ENCODE data around the gene CMKLR1.

The CMKLR1 gene

GRCh38 chr12:108360487-108360886 lies 21.4 kb upstream of the CMKLR1 start:
- DNase-seq: no peak

GRCh38 chr12:108360057-108360456 lies 20.9 kb upstream of the CMKLR1 start:
- DNase-seq: no peak

- DNase-seq: no peak
These were observed 19.5 kb upstream of the CMKLR1 start for GRCh38 chr12:108358580-108358965.

- no peak for DNase-seq
These were observed 18.9 kb upstream of the CMKLR1 start for GRCh38 chr12:108357834-108358579.

GRCh38 chr12:108356835-108357806 lies 18.0 kb upstream of the CMKLR1 start:
- DNase-seq: no peak

GRCh38 chr12:108355069-108355468 lies 16.0 kb upstream of the CMKLR1 start:
- DNase-seq: no peak

GRCh38 chr12:108352591-108352990 lies 13.5 kb upstream of the CMKLR1 start:
- no peak for DNase-seq

GRCh38 chr12:108350511-108350910 lies 11.4 kb upstream of the CMKLR1 start:
- DNase-seq: no peak

- DNase-seq: no peak
These were observed 10.2 kb upstream of the CMKLR1 start for GRCh38 chr12:108349278-108349688.

- no peak for DNase-seq
These were observed 9.7 kb upstream of the CMKLR1 start for GRCh38 chr12:108348842-108349241.

GRCh38 chr12:108346727-108347710 lies 7.9 kb upstream of the CMKLR1 start:
- DNase-seq: no peak

- DNase-seq: no peak
These were observed 6.9 kb upstream of the CMKLR1 start for GRCh38 chr12:108345716-108346633.

- DNase-seq: no peak
These were observed 3.9 kb upstream of the CMKLR1 start for GRCh38 chr12:108342985-108343384.

- no peak for DNase-seq
These were observed 3.0 kb upstream of the CMKLR1 start for GRCh38 chr12:108341854-108342847.

GRCh38 chr12:108341356-108341755 lies 2.2 kb upstream of the CMKLR1 start:
- no peak for DNase-seq

- DNase-seq: no peak
These were observed 926 bp upstream of the CMKLR1 start for GRCh38 chr12:108340037-108340436.

GRCh38 chr12:108337235-108338223 lies 1.6 kb downstream of the CMKLR1 start:
- no peak for DNase-seq

GRCh38 chr12:108335349-108336119 lies 3.6 kb downstream of the CMKLR1 start:
- no peak for DNase-seq

Measured in COR-L47 (cell line).